NCI-H2107 treated with DMSO at 0.1 percent for 48 hours (cell line): Measurements from ENCODE around the gene EYA3.

Experiments
- DNase-seq: peaks from one replicate; lab custom pipeline; 2025; ENCODE audit not compliant: unreplicated experiment; lab: John Stamatoyannopoulos, UW

The EYA3 gene

GRCh38 chr1:28088168-28088961, at the start of gene EYA3:
TSS of gene EYA3 (minus strand) at chr1:28088610. CDS start at chr1:28058026, 30,584 bp downstream.
- DNase-seq, result peak; percentile 98

- no peak for DNase-seq
Measured at GRCh38 chr1:28136922-28137613, 48.7 kb upstream of the EYA3 start.

- no peak for DNase-seq
Measured at GRCh38 chr1:28136169-28136921, 47.9 kb upstream of the EYA3 start.

GRCh38 chr1:28135371-28136168, 47.2 kb upstream of the EYA3 start:
- no peak for DNase-seq

- DNase-seq, result no peak
Measured at GRCh38 chr1:28134651-28135207, 46.3 kb upstream of the EYA3 start.

GRCh38 chr1:28132171-28133167, 44.1 kb upstream of the EYA3 start:
- no peak for DNase-seq

GRCh38 chr1:28130901-28131300, 42.5 kb upstream of the EYA3 start:
- no peak for DNase-seq

GRCh38 chr1:28129150-28129549, 40.7 kb upstream of the EYA3 start:
- no peak for DNase-seq

- DNase-seq, result no peak
Measured at GRCh38 chr1:28127617-28128257, 39.3 kb upstream of the EYA3 start.

- no peak for DNase-seq
Measured at GRCh38 chr1:28126783-28127490, 38.5 kb upstream of the EYA3 start.

- DNase-seq, result no peak
Measured at GRCh38 chr1:28126212-28126611, 37.8 kb upstream of the EYA3 start.

GRCh38 chr1:28123461-28123961, 35.1 kb upstream of the EYA3 start:
- peak; percentile 23 for DNase-seq

GRCh38 chr1:28122183-28122582, 33.8 kb upstream of the EYA3 start:
- no peak for DNase-seq

- no peak for DNase-seq
Measured at GRCh38 chr1:28119556-28119955, 31.1 kb upstream of the EYA3 start.

GRCh38 chr1:28118640-28119307, 30.4 kb upstream of the EYA3 start:
- no peak for DNase-seq

- no peak for DNase-seq
Measured at GRCh38 chr1:28115267-28115666, 26.9 kb upstream of the EYA3 start.

GRCh38 chr1:28114844-28115243, 26.4 kb upstream of the EYA3 start:
- no peak for DNase-seq

GRCh38 chr1:28113242-28113572, 24.8 kb upstream of the EYA3 start:
- DNase-seq, result no peak
